GM19395 (cell line): ENCODE results near the gene TIMP2.

Experiments used
- ATAC-seq: cut with Tn5 transposase; IDR thresholded peaks from one replicate; pipeline ENCODE4 v1.9.1; 2021; ENCODE audit warnings: mild to moderate bottlenecking, moderate library complexity; ENCODE audit not compliant: unreplicated experiment

Gene TIMP2

GRCh38 chr17:78840780-78841611, 84.2 kb downstream of the TIMP2 start, which contains the start of gene USP36:
USP36 (minus strand) TSS chr17:78840814; CDS start chr17:78836363, 4,451 bp downstream.
- ATAC-seq = peak; percentile 85

GRCh38 chr17:78840530-78840779, 84.7 kb downstream of the TIMP2 start:
- ATAC-seq = no peak

- ATAC-seq = peak; percentile 19
These were observed 85.2 kb downstream of the TIMP2 start for GRCh38 chr17:78839762-78840529.

- no peak for ATAC-seq
These were observed 85.9 kb downstream of the TIMP2 start for GRCh38 chr17:78839235-78839761.

- no peak for ATAC-seq
These were observed 86.6 kb downstream of the TIMP2 start for GRCh38 chr17:78838574-78839005.

GRCh38 chr17:78836420-78837021, 88.7 kb downstream of the TIMP2 start:
- ATAC-seq = no peak

- ATAC-seq = no peak
These were observed 90.6 kb downstream of the TIMP2 start for GRCh38 chr17:78834571-78834970.

GRCh38 chr17:78832541-78832810, 92.7 kb downstream of the TIMP2 start:
- ATAC-seq = no peak

GRCh38 chr17:78831688-78832540, 93.3 kb downstream of the TIMP2 start:
- no peak for ATAC-seq

GRCh38 chr17:78829477-78829876, 95.7 kb downstream of the TIMP2 start:
- no peak for ATAC-seq

- no peak for ATAC-seq
These were observed 96.6 kb downstream of the TIMP2 start for GRCh38 chr17:78828470-78829185.

- ATAC-seq = no peak
These were observed 98.2 kb downstream of the TIMP2 start for GRCh38 chr17:78826836-78827509.

GRCh38 chr17:78826421-78826820, 98.8 kb downstream of the TIMP2 start:
- no peak for ATAC-seq

- ATAC-seq = no peak
These were observed 99.5 kb downstream of the TIMP2 start for GRCh38 chr17:78825696-78826095.

GRCh38 chr17:78824240-78824639, 100.9 kb downstream of the TIMP2 start:
- no peak for ATAC-seq

- no peak for ATAC-seq
These were observed 101.7 kb downstream of the TIMP2 start for GRCh38 chr17:78823282-78824046.

- ATAC-seq = no peak
These were observed 102.6 kb downstream of the TIMP2 start for GRCh38 chr17:78822552-78822951.

GRCh38 chr17:78821961-78822360, 103.2 kb downstream of the TIMP2 start:
- no peak for ATAC-seq

- no peak for ATAC-seq
These were observed 104.3 kb downstream of the TIMP2 start for GRCh38 chr17:78820841-78821240.
